Neuronal stem cell (in vitro differentiated cells): ENCODE data around the gene GALNT14.

Experiments used
- DNase-seq: peaks from one replicate; pipeline ENCODE4 v3.0.0-alpha.2; 2013; ENCODE audit warnings: low spot score
- H2AFZ ChIP-seq: one replicate; pipeline ENCODE4 v1.6.1; 2013; ENCODE audit warnings: mild to moderate bottlenecking, low read length, inconsistent platforms
- H2AK5ac ChIP-seq: 2 replicates; pipeline ENCODE4 v1.6.1; 2013; ENCODE audit warnings: low read depth, mild to moderate bottlenecking, inconsistent platforms, low read length, moderate library complexity, mixed read lengths
- H2BK120ac ChIP-seq: 2 replicates; pipeline ENCODE4 v1.6.1; 2013; ENCODE audit warnings: low read depth, mild to moderate bottlenecking, inconsistent platforms, low read length, moderate library complexity, mixed read lengths
- H2BK12ac ChIP-seq: one replicate; pipeline ENCODE4 v1.6.1; 2013; ENCODE audit warnings: low read length, inconsistent platforms
- H2BK15ac ChIP-seq: 2 replicates; pipeline ENCODE4 v1.6.1; 2013; ENCODE audit warnings: mild to moderate bottlenecking, low read length, inconsistent platforms, mixed read lengths
- H2BK5ac ChIP-seq: one replicate; pipeline ENCODE4 v1.6.1; 2013; ENCODE audit warnings: inconsistent platforms, mild to moderate bottlenecking, low read length, moderate library complexity
- H3K14ac ChIP-seq: one replicate; pipeline ENCODE4 v1.6.1; 2013; ENCODE audit warnings: low read length, inconsistent platforms
- H3K18ac ChIP-seq: 2 replicates; pipeline ENCODE4 v1.6.1; 2013; ENCODE audit warnings: low read length, inconsistent platforms
- H3K23ac ChIP-seq: 2 replicates; pipeline ENCODE4 v1.6.1; 2013; ENCODE audit warnings: low read depth, mild to moderate bottlenecking, mixed read lengths, low read length, inconsistent platforms; ENCODE audit not compliant: poor library complexity
- H3K27ac ChIP-seq: replicated peaks from 3 replicates; pipeline ENCODE4 v1.5.1; 2013; ENCODE audit warnings: low read length, inconsistent platforms
- H3K27me3 ChIP-seq, 3 experiments: 2 replicates each; pipeline ENCODE4 v1.6.1; 2013; ENCODE audit warnings: low read length in 3 of 3, mild to moderate bottlenecking in 2 of 3, inconsistent platforms in 1 of 3, low read depth in 1 of 3, mixed read lengths in 1 of 3, moderate library complexity in 1 of 3; ENCODE audit not compliant: control insufficient read depth in 3 of 3, insufficient read depth in 3 of 3
- H3K36me3 ChIP-seq, 2 donors: replicated peaks in 1 of 2; 2 replicates each; pipeline ENCODE4 v1.6.1; 2013; ENCODE audit warnings: low read length in 2 of 2; ENCODE audit not compliant: control insufficient read depth in 2 of 2, insufficient read depth in 2 of 2
- H3K4ac ChIP-seq: 2 replicates; pipeline ENCODE4 v1.6.1; 2013; ENCODE audit warnings: inconsistent platforms, mild to moderate bottlenecking, low read length, moderate library complexity
- H3K4me1 ChIP-seq, 2 donors: 1 replicate in 1 of 2; 2 replicates in 1 of 2; pipeline ENCODE4 v1.6.1; 2013; ENCODE audit warnings: low read length in 2 of 2, low read depth in 1 of 2; ENCODE audit not compliant: control insufficient read depth in 2 of 2, insufficient read depth in 1 of 2
- H3K4me2 ChIP-seq: one replicate; pipeline ENCODE4 v1.6.1; 2013; ENCODE audit warnings: mild to moderate bottlenecking, low read length, inconsistent platforms; ENCODE audit not compliant: insufficient read depth, poor library complexity, severe bottlenecking
- H3K4me3 ChIP-seq, 2 donors: 2 replicates each; pipeline ENCODE4 v1.5.1; 2013; ENCODE audit warnings: low read length in 2 of 2, mild to moderate bottlenecking in 2 of 2, inconsistent platforms in 1 of 2, moderate library complexity in 1 of 2
- H3K79me1 ChIP-seq: one replicate; pipeline ENCODE4 v1.6.1; 2013; ENCODE audit warnings: low read depth, mild to moderate bottlenecking, inconsistent platforms, low read length, moderate library complexity
- H3K9ac ChIP-seq: one replicate; pipeline ENCODE4 v1.6.1; 2013; ENCODE audit warnings: mild to moderate bottlenecking, low read depth, low read length, inconsistent platforms; ENCODE audit not compliant: poor library complexity
- H3K9me3 ChIP-seq, 2 donors: replicated peaks in 1 of 2; 2 replicates each; pipeline versions ENCODE3 to v1.6.1; 2013; ENCODE audit warnings: low read length in 2 of 2, mild to moderate bottlenecking in 2 of 2, inconsistent platforms in 1 of 2, low read depth in 1 of 2, mixed read lengths in 1 of 2, moderate library complexity in 1 of 2; ENCODE audit not compliant: control insufficient read depth in 2 of 2, insufficient read depth in 1 of 2
- H4K8ac ChIP-seq: one replicate; pipeline ENCODE4 v1.6.1; 2013; ENCODE audit warnings: low read depth, mild to moderate bottlenecking, inconsistent platforms, low read length, moderate library complexity
- H4K91ac ChIP-seq: one replicate; pipeline ENCODE4 v1.6.1; 2013; ENCODE audit warnings: low read length, low read depth, mild to moderate bottlenecking, inconsistent platforms; ENCODE audit not compliant: poor library complexity
- WGBS, 2 donors: extraction: QIAGEN DNeasy Blood & Tissue Kit; methylation state at CpG; one replicate each; pipeline ENCODE4 v1.1.7; 2013; ENCODE audit warnings: missing lambda C conversion rate in 2 of 2, mixed read lengths in 1 of 2; ENCODE audit not compliant: insufficient read length in 2 of 2, insufficient replicate concordance in 1 of 2; ENCODE audit errors: extremely low coverage in 2 of 2; 5-methylcytosine and 5-hydroxymethylcytosine counted together

GALNT14 gene

DNA sequence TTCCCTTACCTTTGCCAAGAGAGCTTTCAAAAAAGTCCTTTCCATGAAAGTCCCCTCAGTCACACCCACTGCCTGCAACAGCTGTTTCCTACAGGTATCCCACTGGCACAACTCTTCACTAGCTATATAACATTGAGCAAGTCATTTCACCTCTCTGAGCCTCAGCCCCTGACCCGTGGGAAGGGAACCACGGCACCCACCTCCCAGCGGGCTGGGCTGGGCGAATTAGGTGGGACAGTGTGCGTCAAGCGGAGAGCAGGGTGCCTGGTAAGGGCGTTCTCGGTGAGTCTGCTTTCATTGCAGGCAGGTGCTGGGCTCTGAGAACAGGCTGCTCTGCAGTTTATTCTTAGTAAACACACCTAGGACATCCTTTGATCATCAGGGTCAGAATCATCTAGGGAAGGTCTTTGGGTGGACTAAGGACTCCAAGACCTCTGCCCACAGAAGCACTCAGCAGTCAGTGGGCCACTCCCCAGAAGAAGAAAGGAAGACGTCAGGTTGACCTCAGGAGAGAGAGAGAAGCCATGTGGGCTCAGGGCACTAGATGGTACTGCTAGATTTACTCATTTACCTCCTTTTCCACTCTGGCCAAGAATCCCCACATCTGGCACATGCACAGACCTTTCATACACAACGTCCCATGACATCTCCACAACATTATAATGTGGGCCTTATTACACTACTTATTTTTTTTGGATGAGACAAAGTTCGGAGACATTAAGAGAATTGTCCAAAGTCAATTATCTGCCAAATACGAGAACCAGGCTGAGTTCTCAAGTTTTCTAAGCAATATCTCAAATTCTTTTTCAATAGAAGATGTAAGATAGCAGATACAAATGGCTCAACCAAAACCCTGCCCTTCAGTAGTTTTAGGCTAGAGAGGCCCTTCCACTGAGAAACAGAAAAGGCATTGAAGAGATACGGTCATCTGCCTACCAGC is 79.9 kb downstream of the GALNT14 start:
- H3K27ac ChIP-seq: no peak overlapping the region
- H2BK120ac ChIP-seq: no peak overlapping the region
- no peak overlapping the region for H3K14ac ChIP-seq
- no peak overlapping the region for H4K91ac ChIP-seq
- no peak overlapping the region for H2BK15ac ChIP-seq
- H3K9ac ChIP-seq: no peak overlapping the region
- no peaks in the 10 kb centered on the region for H3K79me1 ChIP-seq
- no peak overlapping the region for H3K4ac ChIP-seq
- no peak overlapping the region for H3K4me2 ChIP-seq
- H3K9me3 ChIP-seq: peaks cover 0 to 2% of the 10 kb centered on the region in 2 donors
- no peak overlapping the region for H2BK5ac ChIP-seq
- no peak overlapping the region for H3K4me3 ChIP-seq
- no peak overlapping the region for H2AK5ac ChIP-seq
- no peaks in the 10 kb centered on the region for H3K27me3 ChIP-seq
- no peaks in the 10 kb centered on the region for H3K4me1 ChIP-seq
- H2AFZ ChIP-seq: no peak overlapping the region
- H3K36me3 ChIP-seq: no peaks in the 10 kb centered on the region
- WGBS, 2 donors: no CpG with 5 or more reads among the region's 13 CpGs
- no peak overlapping the region for H3K18ac ChIP-seq
- no peak overlapping the region for H4K8ac ChIP-seq
- no peak overlapping the region for H2BK12ac ChIP-seq
- no peak overlapping the region for H3K23ac ChIP-seq
- no peak for DNase-seq

DNA sequence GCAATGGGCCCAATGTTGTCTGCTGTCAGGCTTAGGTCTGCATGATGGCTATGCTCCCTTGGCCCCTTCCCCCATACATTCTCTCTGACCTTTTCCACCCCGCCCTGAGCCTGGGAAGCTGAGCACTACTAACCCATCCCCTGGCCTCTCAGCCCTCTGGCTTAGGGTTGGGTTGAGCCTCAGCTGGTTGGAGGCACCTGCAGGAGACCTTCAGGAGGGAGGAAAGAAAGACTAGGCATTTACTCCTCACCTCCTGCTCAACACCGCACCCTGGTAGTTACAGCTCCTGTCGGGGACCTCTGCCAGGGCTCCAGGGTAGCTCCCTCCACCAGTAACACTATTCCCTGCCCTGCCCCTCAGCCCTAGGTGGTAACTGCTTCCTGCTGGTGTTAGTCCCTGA is 80.5 kb downstream of the GALNT14 start:
- Histone ChIP-seq H2AK5ac (no peak overlapping the region), H3K79me1 (no peaks in the 10 kb centered on the region), H2BK5ac (no peak overlapping the region), H3K27ac (no peak overlapping the region), H3K14ac (no peak overlapping the region), H2BK15ac (no peak overlapping the region), H3K9me3 (peaks cover 0 to 2% of the 10 kb centered on the region in 2 donors), H3K27me3 (no peaks in the 10 kb centered on the region), H4K91ac (no peak overlapping the region), H3K4ac (no peak overlapping the region), H2AFZ (no peak overlapping the region), H3K4me2 (no peak overlapping the region), H2BK12ac (no peak overlapping the region), H3K36me3 (no peaks in the 10 kb centered on the region), H3K4me3 (no peak overlapping the region), H2BK120ac (no peak overlapping the region), H3K23ac (no peak overlapping the region), H3K9ac (peak overlapping the region; percentile 47), H3K18ac (no peak overlapping the region), H3K4me1 (no peaks in the 10 kb centered on the region), H4K8ac (no peak overlapping the region)
- no CpG with 5 or more reads among the region's 3 CpGs for WGBS, 2 donors
- DNase-seq: no peak

DNA sequence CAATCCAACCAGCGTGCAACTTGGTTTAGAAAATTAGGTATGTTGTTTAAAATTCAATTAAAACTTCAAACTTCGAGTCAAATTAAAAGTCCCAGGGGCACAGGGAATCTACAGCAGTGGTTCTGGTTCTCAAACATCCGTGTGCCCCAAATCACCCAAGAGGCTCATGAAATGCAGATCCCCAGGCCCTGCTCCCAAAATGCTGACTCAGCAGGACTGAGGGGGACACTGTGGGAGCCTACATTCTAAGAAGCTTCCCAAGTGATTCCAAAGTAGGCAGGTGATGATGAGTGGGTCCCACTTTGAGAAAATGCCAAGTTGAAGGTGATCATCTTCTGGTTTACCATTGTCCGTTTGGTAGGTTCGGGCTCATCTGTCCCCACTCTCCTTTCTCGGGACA is 82.3 kb downstream of the GALNT14 start:
- H3K4me2 ChIP-seq: no peak overlapping the region
- no peak overlapping the region for H2BK120ac ChIP-seq
- no peak overlapping the region for H4K91ac ChIP-seq
- H3K4me3 ChIP-seq: no peak overlapping the region
- no peak overlapping the region for H3K18ac ChIP-seq
- peaks cover 0 to under 1% of the 10 kb centered on the region in 2 donors for H3K9me3 ChIP-seq
- no peak overlapping the region for H3K9ac ChIP-seq
- H3K27ac ChIP-seq: no peak overlapping the region
- no peak overlapping the region for H3K23ac ChIP-seq
- H2BK15ac ChIP-seq: no peak overlapping the region
- no peak overlapping the region for H2AFZ ChIP-seq
- H4K8ac ChIP-seq: no peak overlapping the region
- WGBS, 2 donors: no CpG with 5 or more reads among the region's 6 CpGs
- H3K36me3 ChIP-seq: no peaks in the 10 kb centered on the region
- H3K4me1 ChIP-seq: no peaks in the 10 kb centered on the region
- no peak overlapping the region for H2BK5ac ChIP-seq
- no peaks in the 10 kb centered on the region for H3K27me3 ChIP-seq
- H2BK12ac ChIP-seq: no peak overlapping the region
- no peak overlapping the region for H3K4ac ChIP-seq
- no peak overlapping the region for H2AK5ac ChIP-seq
- H3K14ac ChIP-seq: no peak overlapping the region
- DNase-seq: no peak
- H3K79me1 ChIP-seq: no peaks in the 10 kb centered on the region

GRCh38 chr2:31054842-31055388 is 83.3 kb downstream of the GALNT14 start:
- no peak for DNase-seq
- H3K4me2 ChIP-seq: no peak overlapping the region
- H3K23ac ChIP-seq: no peak overlapping the region
- H4K8ac ChIP-seq: no peak overlapping the region
- no peak overlapping the region for H3K9ac ChIP-seq
- no peak overlapping the region for H3K4me3 ChIP-seq
- H2BK5ac ChIP-seq: no peak overlapping the region
- no CpG with 5 or more reads among the region's 7 CpGs for WGBS, 2 donors
- H3K4ac ChIP-seq: no peak overlapping the region
- H3K27ac ChIP-seq: no peak overlapping the region
- H3K14ac ChIP-seq: no peak overlapping the region
- no peak overlapping the region for H2BK12ac ChIP-seq
- no peak overlapping the region for H4K91ac ChIP-seq
- H2AFZ ChIP-seq: no peak overlapping the region
- no peak overlapping the region for H3K18ac ChIP-seq
- H3K79me1 ChIP-seq: no peaks in the 10 kb centered on the region
- H2BK15ac ChIP-seq: no peak overlapping the region
- no peak overlapping the region for H2BK120ac ChIP-seq
- H3K4me1 ChIP-seq: no peaks in the 10 kb centered on the region
- H3K9me3 ChIP-seq: no peaks in the 10 kb centered on the region
- no peaks in the 10 kb centered on the region for H3K36me3 ChIP-seq
- H2AK5ac ChIP-seq: no peak overlapping the region
- H3K27me3 ChIP-seq: no peaks in the 10 kb centered on the region
